OCI-LY1 (cell line): ENCODE results near the gene PBX1.

Source experiments
- H2AFZ ChIP-seq: fragments of 200-600 bp; sonication (generic), shearing (Covaris generic); 2 replicates; pipeline ENCODE4 v1.6.0; 2014; ENCODE audit warnings: antibody characterized with exemption, mild to moderate bottlenecking, low read length
- H3F3A ChIP-seq: fragments of 200-600 bp; sonication (generic), shearing (Covaris generic); 2 replicates; pipeline ENCODE4 v1.6.0; 2014; ENCODE audit warnings: mild to moderate bottlenecking, antibody characterized with exemption, low read length, moderate library complexity; ENCODE audit not compliant: insufficient read depth
- H3K27ac ChIP-seq: fragments of 200-600 bp; sonication (generic); 2 replicates; pipeline ENCODE4 v1.5.1; 2014; ENCODE audit warnings: low read length, mixed run types, mild to moderate bottlenecking, low read depth; ENCODE audit not compliant: poor library complexity, severe bottlenecking
- H3K27me3 ChIP-seq: fragments of 200-600 bp; sonication (generic); 2 replicates; pipeline ENCODE4 v1.6.0; 2014; ENCODE audit warnings: antibody characterized with exemption, mild to moderate bottlenecking, low read length, moderate library complexity; ENCODE audit not compliant: insufficient read depth
- H3K36me3 ChIP-seq: fragments of 200-600 bp; sonication (generic); 2 replicates; pipeline ENCODE4 v1.6.1; 2014; ENCODE audit warnings: mild to moderate bottlenecking, antibody characterized with exemption, low read length, moderate library complexity, mixed read lengths; ENCODE audit not compliant: insufficient read depth
- H3K4me1 ChIP-seq: fragments of 200-600 bp; sonication (generic); 2 replicates; pipeline ENCODE4 v1.5.1; 2014; ENCODE audit warnings: mild to moderate bottlenecking, low read length, moderate library complexity; ENCODE audit not compliant: insufficient read depth, severe bottlenecking
- H3K4me2 ChIP-seq: fragments of 200-600 bp; sonication (generic), shearing (Covaris generic); 2 replicates; pipeline ENCODE4 v1.6.1; 2014; ENCODE audit warnings: low read length
- H3K4me3 ChIP-seq: fragments of 200-600 bp; sonication (generic); 2 replicates; pipeline ENCODE4 v1.5.1; 2014; ENCODE audit warnings: low read length, low read depth, mild to moderate bottlenecking, mixed read lengths; ENCODE audit not compliant: poor library complexity, severe bottlenecking
- H3K79me2 ChIP-seq: fragments of 200-600 bp; shearing (Covaris generic); 2 replicates; pipeline ENCODE4 v1.6.1; 2016; ENCODE audit warnings: mixed run types, low read length, mixed read lengths; ENCODE audit not compliant: insufficient read depth
- H3K9ac ChIP-seq: fragments of 200-600 bp; sonication (generic), shearing (Covaris generic); 2 replicates; pipeline ENCODE4 v1.6.1; 2014; ENCODE audit warnings: mild to moderate bottlenecking, low read length, mixed read lengths
- H3K9me2 ChIP-seq: fragments of 200-600 bp; sonication (generic), shearing (Covaris generic); 2 replicates; pipeline ENCODE4 v1.6.1; 2014; ENCODE audit warnings: low read depth, mild to moderate bottlenecking, low read length, mixed read lengths
- H3K9me3 ChIP-seq: fragments of 200-600 bp; shearing (Covaris generic); 2 replicates; pipeline ENCODE4 v1.6.1; 2014; ENCODE audit warnings: low read length, mixed read lengths
- H4K20me1 ChIP-seq: fragments of 200-600 bp; sonication (generic), shearing (Covaris generic); 2 replicates; pipeline ENCODE4 v1.6.0; 2016; ENCODE audit warnings: mild to moderate bottlenecking, low read length; ENCODE audit not compliant: insufficient read depth
- EZH2 ChIP-seq: fragments of 200-600 bp; sonication (generic), shearing (Covaris generic); IDR thresholded peaks from 2 replicates; pipeline ENCODE4 v1.8.0; 2017; ENCODE audit warnings: borderline replicate concordance, mixed run types, mild to moderate bottlenecking, antibody characterized with exemption, low read length, moderate library complexity, mixed read lengths
- TF ChIP-seq, protein P1 (sequence below): fragments of 200-600 bp; sonication (generic), shearing (Covaris generic); IDR thresholded peaks from 2 replicates; pipeline ENCODE4 v1.5.1; 2017; ENCODE audit warnings: mild to moderate bottlenecking, antibody characterized with exemption, low read length, moderate library complexity, mixed read lengths

The PBX1 gene

DNA sequence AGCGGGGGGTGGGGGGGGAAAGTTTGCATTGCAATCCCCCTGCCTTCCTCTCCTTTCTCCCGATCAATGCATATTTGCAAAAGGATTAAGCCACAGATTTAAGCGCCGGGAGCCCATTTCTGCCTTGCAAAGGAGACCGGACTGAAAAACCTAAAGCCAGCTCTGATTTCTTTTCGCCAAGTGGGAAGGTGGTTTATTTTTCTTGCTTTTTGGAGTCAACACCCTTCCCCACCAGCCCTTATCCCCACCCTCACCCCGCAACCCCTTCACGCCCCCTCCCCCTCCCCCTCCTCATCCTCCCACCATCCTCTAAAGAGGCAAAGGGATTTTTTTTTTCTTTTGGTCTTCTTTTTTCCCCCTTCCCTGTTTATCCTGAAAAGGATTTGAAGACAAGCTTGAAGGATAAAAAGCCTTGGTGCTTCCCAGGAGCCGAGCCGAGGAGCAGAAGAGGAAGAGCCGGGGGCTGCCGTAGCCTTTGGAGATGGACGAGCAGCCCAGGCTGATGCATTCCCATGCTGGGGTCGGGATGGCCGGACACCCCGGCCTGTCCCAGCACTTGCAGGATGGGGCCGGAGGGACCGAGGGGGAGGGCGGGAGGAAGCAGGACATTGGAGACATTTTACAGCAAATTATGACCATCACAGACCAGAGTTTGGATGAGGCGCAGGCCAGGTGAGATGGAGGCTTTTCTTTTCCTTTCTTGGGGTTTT, 513 bp downstream of the PBX1 start:
- Histone ChIP-seq H3K27ac (no peak overlapping the region), H4K20me1 (no peaks in the 10 kb centered on the region), H3K9ac (no peak overlapping the region), H3K79me2 (no peaks in the 10 kb centered on the region), H3K9me2 (no peaks in the 10 kb centered on the region), H3K4me3 (peak overlapping the region; percentile 56), H3K4me2 (0 out of 2 replicates have a peak overlapping the region, but pooled peaks have one; percentile 63), H3K27me3 (no peaks in the 10 kb centered on the region), H3F3A (no peaks in the 10 kb centered on the region), H2AFZ (no peak overlapping the region), H3K4me1 (no peaks in the 10 kb centered on the region), H3K36me3 (no peaks in the 10 kb centered on the region), H3K9me3 (no peaks in the 10 kb centered on the region)
- TF ChIP-seq, protein P1, sequence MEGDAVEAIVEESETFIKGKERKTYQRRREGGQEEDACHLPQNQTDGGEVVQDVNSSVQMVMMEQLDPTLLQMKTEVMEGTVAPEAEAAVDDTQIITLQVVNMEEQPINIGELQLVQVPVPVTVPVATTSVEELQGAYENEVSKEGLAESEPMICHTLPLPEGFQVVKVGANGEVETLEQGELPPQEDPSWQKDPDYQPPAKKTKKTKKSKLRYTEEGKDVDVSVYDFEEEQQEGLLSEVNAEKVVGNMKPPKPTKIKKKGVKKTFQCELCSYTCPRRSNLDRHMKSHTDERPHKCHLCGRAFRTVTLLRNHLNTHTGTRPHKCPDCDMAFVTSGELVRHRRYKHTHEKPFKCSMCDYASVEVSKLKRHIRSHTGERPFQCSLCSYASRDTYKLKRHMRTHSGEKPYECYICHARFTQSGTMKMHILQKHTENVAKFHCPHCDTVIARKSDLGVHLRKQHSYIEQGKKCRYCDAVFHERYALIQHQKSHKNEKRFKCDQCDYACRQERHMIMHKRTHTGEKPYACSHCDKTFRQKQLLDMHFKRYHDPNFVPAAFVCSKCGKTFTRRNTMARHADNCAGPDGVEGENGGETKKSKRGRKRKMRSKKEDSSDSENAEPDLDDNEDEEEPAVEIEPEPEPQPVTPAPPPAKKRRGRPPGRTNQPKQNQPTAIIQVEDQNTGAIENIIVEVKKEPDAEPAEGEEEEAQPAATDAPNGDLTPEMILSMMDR: no peak
- no peak for TF ChIP-seq EZH2

DNA sequence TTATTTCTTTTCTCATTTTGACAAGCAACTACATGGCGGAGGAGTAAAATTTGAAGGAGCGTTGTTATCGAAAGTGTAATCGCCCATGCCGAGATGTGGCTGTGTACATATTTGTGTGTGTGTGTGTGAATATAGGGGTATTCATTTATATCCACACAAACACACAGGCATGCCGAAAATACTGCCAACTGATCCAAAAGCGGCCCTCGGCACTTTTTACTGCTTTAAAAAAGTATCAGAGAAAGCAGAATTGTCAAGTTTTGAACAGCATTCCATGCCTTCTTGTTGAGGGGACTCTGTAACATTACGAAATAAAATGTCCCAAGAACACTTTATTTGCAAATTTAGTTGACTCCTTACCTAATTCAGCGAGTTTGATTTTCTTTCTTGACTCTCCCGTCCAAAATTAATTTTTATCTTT, 1.1 kb downstream of the PBX1 start:
- Histone ChIP-seq H4K20me1 (no peaks in the 10 kb centered on the region), H3K9me3 (no peaks in the 10 kb centered on the region), H3K79me2 (no peaks in the 10 kb centered on the region), H3K4me2 (no peak overlapping the region), H3K27ac (no peak overlapping the region), H3K4me3 (no peak overlapping the region), H3K9ac (no peak overlapping the region), H2AFZ (no peak overlapping the region), H3K27me3 (no peaks in the 10 kb centered on the region), H3K36me3 (no peaks in the 10 kb centered on the region), H3K4me1 (no peaks in the 10 kb centered on the region), H3K9me2 (no peaks in the 10 kb centered on the region), H3F3A (no peaks in the 10 kb centered on the region)
- no peak for TF ChIP-seq EZH2
- TF ChIP-seq, protein P1: no peak

DNA sequence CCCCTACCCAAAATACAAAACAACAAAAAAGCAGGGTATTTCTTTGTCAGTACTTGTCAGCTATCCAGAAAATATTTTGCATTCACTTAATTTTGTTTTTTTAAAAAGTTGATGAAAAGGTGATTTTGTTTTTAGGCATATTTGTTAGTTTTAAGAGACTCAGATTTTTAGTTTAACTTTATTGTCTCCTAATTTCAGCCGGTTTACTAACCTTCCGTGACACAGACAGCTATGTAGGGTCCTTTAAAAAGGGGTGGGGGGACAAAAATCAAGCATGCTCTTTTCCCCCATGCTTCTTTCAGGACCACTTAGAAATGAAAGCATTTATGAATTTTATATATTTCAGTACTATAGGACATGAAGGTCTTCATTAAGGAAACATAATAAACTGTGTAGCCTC, 1.6 kb downstream of the PBX1 start:
- Histone ChIP-seq H3K9ac (no peak overlapping the region), H3K9me3 (no peaks in the 10 kb centered on the region), H3K79me2 (no peaks in the 10 kb centered on the region), H4K20me1 (no peaks in the 10 kb centered on the region), H3K27ac (no peak overlapping the region), H3K36me3 (no peaks in the 10 kb centered on the region), H3K27me3 (no peaks in the 10 kb centered on the region), H3K9me2 (no peaks in the 10 kb centered on the region), H3K4me3 (no peak overlapping the region), H3K4me2 (no peak overlapping the region), H2AFZ (no peak overlapping the region), H3K4me1 (no peaks in the 10 kb centered on the region), H3F3A (no peaks in the 10 kb centered on the region)
- no peak for TF ChIP-seq EZH2
- TF ChIP-seq, protein P1: no peak
